Measurements from ENCODE around the gene TBC1D22A. TPM values are rescaled to one million over a fixed set of nuclear protein-coding genes. Genes with fewer than 3 reads are reported as not detected.

The TBC1D22A gene
- total RNA-seq, 1 experiment from 2014 or later, result 18.2 TPM

- peak overlapping the region; percentile 14; the same call in 1 of the 2 replicates for H3K4me3 ChIP-seq
- peak; percentile 70 for DNase-seq
- H3K9me3 ChIP-seq, result no peaks in the 10 kb centered on the region
These were observed 83.1 kb downstream of the TBC1D22A start for GRCh38 chr22:46845296-46846149.

GRCh38 chr22:46846150-46846831 is 83.8 kb downstream of the TBC1D22A start:
- H3K27me3 ChIP-seq, result no peaks in the 10 kb centered on the region
- H3K9me3 ChIP-seq, result no peaks in the 10 kb centered on the region
- no peak overlapping the region for H3K4me3 ChIP-seq
- peaks cover 4% of the 10 kb centered on the region; the same call in 1 of the 2 replicates for H3K36me3 ChIP-seq
- peak; percentile 56 for DNase-seq

More at GRCh38 chr22:46845296-46846149, 83.1 kb downstream of the TBC1D22A start:
- Histone ChIP-seq H3K27me3 (no peaks in the 10 kb centered on the region), H3K36me3 (peaks cover 2% of the 10 kb centered on the region; the same call in 1 of the 2 replicates)

- Histone ChIP-seq H3K9me3 (no peaks in the 10 kb centered on the region), H3K36me3 (peaks cover 4% of the 10 kb centered on the region; the same call in 1 of the 2 replicates), H3K27me3 (no peaks in the 10 kb centered on the region), H3K4me3 (no peak overlapping the region)
- no peak for DNase-seq
These were observed 84.4 kb downstream of the TBC1D22A start for GRCh38 chr22:46846832-46847355.

- Histone ChIP-seq H3K36me3 (peaks cover 4% of the 10 kb centered on the region; the same call in 1 of the 2 replicates), H3K4me3 (no peak overlapping the region), H3K27me3 (no peaks in the 10 kb centered on the region), H3K9me3 (no peaks in the 10 kb centered on the region)
- DNase-seq, result no peak
These were observed 85.7 kb downstream of the TBC1D22A start for GRCh38 chr22:46848197-46848596.

- Histone ChIP-seq H3K4me3 (no peak overlapping the region), H3K36me3 (peaks cover 4% of the 10 kb centered on the region; the same call in 1 of the 2 replicates), H3K27me3 (no peaks in the 10 kb centered on the region), H3K9me3 (no peaks in the 10 kb centered on the region)
- no peak for DNase-seq
These were observed 86.7 kb downstream of the TBC1D22A start for GRCh38 chr22:46849101-46849500.

GRCh38 chr22:46849951-46850350 is 87.5 kb downstream of the TBC1D22A start:
- Histone ChIP-seq H3K36me3 (peaks cover 4% of the 10 kb centered on the region; the same call in 1 of the 2 replicates), H3K4me3 (no peak overlapping the region), H3K9me3 (no peaks in the 10 kb centered on the region), H3K27me3 (no peaks in the 10 kb centered on the region)
- DNase-seq, result no peak

- Histone ChIP-seq H3K36me3 (peaks cover 4% of the 10 kb centered on the region; the same call in 1 of the 2 replicates), H3K4me3 (no peak overlapping the region), H3K9me3 (no peaks in the 10 kb centered on the region), H3K27me3 (no peaks in the 10 kb centered on the region)
- DNase-seq, result no peak
These were observed 88.9 kb downstream of the TBC1D22A start for GRCh38 chr22:46851311-46851710.

GRCh38 chr22:46851941-46852340 is 89.5 kb downstream of the TBC1D22A start:
- H3K4me3 ChIP-seq, result no peak overlapping the region
- DNase-seq, result no peak
- H3K36me3 ChIP-seq, result peaks cover 4% of the 10 kb centered on the region; the same call in 1 of the 2 replicates
- no peaks in the 10 kb centered on the region for H3K27me3 ChIP-seq
- no peaks in the 10 kb centered on the region for H3K9me3 ChIP-seq

GRCh38 chr22:46852771-46853170 is 90.3 kb downstream of the TBC1D22A start:
- no peak for DNase-seq
- H3K27me3 ChIP-seq, result no peaks in the 10 kb centered on the region
- H3K9me3 ChIP-seq, result no peaks in the 10 kb centered on the region
- no peak overlapping the region for H3K4me3 ChIP-seq
- peaks cover 4% of the 10 kb centered on the region; the same call in 1 of the 2 replicates for H3K36me3 ChIP-seq

- no peak for DNase-seq
- Histone ChIP-seq H3K27me3 (no peaks in the 10 kb centered on the region), H3K4me3 (no peak overlapping the region), H3K36me3 (peaks cover 4% of the 10 kb centered on the region; the same call in 1 of the 2 replicates), H3K9me3 (no peaks in the 10 kb centered on the region)
These were observed 90.7 kb downstream of the TBC1D22A start for GRCh38 chr22:46853191-46853590.

GRCh38 chr22:46854125-46854870 is 91.8 kb downstream of the TBC1D22A start:
- peaks cover 4% of the 10 kb centered on the region; the same call in 1 of the 2 replicates for H3K36me3 ChIP-seq
- no peaks in the 10 kb centered on the region for H3K9me3 ChIP-seq
- no peak overlapping the region for H3K4me3 ChIP-seq
- H3K27me3 ChIP-seq, result no peaks in the 10 kb centered on the region
- no peak for DNase-seq

GRCh38 chr22:46855681-46856080 is 93.2 kb downstream of the TBC1D22A start:
- no peaks in the 10 kb centered on the region for H3K27me3 ChIP-seq
- peaks cover under 1% of the 10 kb centered on the region; the same call in 1 of the 2 replicates for H3K36me3 ChIP-seq
- DNase-seq, result no peak
- no peak overlapping the region for H3K4me3 ChIP-seq
- H3K9me3 ChIP-seq, result no peaks in the 10 kb centered on the region

- H3K4me3 ChIP-seq, result no peak overlapping the region
- DNase-seq, result no peak
- H3K27me3 ChIP-seq, result no peaks in the 10 kb centered on the region
- no peaks in the 10 kb centered on the region for H3K9me3 ChIP-seq
- no peaks in the 10 kb centered on the region for H3K36me3 ChIP-seq
These were observed 94.2 kb downstream of the TBC1D22A start for GRCh38 chr22:46856661-46857060.

GRCh38 chr22:46857142-46857884 is 94.9 kb downstream of the TBC1D22A start:
- no peak for DNase-seq
- Histone ChIP-seq H3K9me3 (no peaks in the 10 kb centered on the region), H3K36me3 (no peaks in the 10 kb centered on the region), H3K4me3 (no peak overlapping the region), H3K27me3 (no peaks in the 10 kb centered on the region)

GRCh38 chr22:46857885-46858143 is 95.4 kb downstream of the TBC1D22A start:
- H3K9me3 ChIP-seq, result no peaks in the 10 kb centered on the region
- H3K4me3 ChIP-seq, result no peak overlapping the region
- no peaks in the 10 kb centered on the region for H3K27me3 ChIP-seq
- DNase-seq, result no peak
- no peaks in the 10 kb centered on the region for H3K36me3 ChIP-seq

- H3K27me3 ChIP-seq, result no peaks in the 10 kb centered on the region
- H3K4me3 ChIP-seq, result no peak overlapping the region
- DNase-seq, result no peak
- H3K9me3 ChIP-seq, result no peaks in the 10 kb centered on the region
- no peaks in the 10 kb centered on the region for H3K36me3 ChIP-seq
These were observed 95.8 kb downstream of the TBC1D22A start for GRCh38 chr22:46858181-46858771.

Data from MG63 (cell line).